Mucosa of gallbladder (tissue), 1 donor: Measurements from ENCODE around the gene MTHFS. TPM values are rescaled to one million over a fixed set of nuclear protein-coding genes. Genes with fewer than 3 reads are reported as not detected.

Experiments
- DNase-seq: peaks from one replicate; pipeline ENCODE4 v3.0.0-alpha.2; 2020; ENCODE audit warnings: low spot score
- total RNA-seq: library from RNA; stranded (reverse); gene quantifications from one replicate; pipeline ENCODE4 v1.2.1, GENCODE V29; 2021
- donor health status: DM: no; HTN: no; CAD: no.

MTHFS gene
- total RNA-seq, 1 donor from 2014 or later: 45.8 TPM

DNA sequence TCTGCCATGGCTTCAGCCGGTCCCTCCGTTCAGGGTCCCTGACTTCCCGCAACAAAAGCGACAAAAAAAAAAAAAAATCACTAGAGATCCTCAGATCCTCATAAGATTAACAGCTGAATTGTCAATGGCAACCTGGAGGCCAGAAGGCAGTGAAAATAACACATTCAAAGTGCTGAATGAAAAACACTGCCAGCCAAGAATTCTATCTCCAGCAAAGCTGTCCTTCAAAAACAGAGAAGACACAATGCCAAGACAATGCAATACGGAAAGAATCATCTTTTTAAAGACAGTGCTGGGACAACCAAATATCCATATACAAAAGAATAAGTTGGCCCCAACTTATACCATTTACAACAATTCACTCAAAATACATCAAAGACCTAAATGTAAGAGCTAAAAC, 21.6 kb downstream of the MTHFS start:
- DNase-seq: no peak

- DNase-seq: peak; percentile 77
Observed at GRCh38 chr15:79874242-79874641, 22.6 kb downstream of the MTHFS start.

DNA sequence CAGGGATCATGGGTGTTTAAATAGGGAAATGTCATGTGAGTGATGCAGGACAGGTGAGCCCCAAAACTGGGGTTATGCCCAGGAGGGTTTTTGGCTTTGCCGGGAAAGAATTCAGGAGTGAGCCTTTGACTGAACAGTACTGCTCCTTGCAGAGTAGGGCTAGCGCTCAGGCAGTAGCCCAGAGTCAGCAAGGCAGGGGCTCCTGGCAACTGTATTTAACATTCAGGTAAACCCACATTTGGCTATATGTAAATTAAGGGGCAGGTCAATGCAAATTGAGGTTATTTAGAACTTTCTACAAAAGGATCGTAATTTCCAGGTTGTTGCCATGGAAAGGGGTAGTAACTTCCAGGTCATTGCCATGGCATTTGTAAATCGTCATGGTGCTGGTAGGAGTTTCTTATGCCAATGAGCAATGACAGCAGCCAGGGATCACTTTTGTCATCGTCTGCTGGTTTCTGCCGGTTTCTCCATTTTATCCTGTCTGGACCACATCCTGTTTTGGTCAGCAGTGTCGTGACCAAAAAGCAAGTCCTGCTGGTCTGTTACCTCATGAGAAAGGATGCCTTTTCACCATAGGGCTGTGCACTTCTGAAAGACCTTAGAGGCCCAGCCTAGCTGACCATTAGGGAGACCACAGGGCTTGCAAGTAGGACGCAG, 24.3 kb downstream of the MTHFS start:
- no peak for DNase-seq

DNA sequence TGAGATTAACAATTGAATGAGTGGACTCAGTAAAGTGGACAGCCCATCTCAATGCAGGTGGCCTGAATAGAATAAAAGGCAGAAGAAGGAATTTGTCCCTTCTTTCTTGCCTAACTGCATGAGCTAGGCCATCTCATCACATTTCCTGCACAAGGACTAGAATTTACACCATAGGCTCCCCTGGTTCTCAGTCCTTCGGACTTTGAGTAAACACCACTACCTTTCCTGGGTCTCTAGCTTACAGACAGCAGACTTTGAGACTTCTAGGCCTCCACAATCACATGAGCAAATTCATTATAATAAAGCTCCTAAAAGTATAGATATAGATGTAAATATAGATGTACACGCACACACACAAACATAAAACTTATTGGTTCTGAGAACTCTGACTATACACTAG, 28.3 kb downstream of the MTHFS start:
- DNase-seq: no peak

GRCh38 chr15:79863886-79864285, 32.9 kb downstream of the MTHFS start:
- DNase-seq: no peak

GRCh38 chr15:79862191-79862590, 34.6 kb downstream of the MTHFS start:
- no peak for DNase-seq

DNA sequence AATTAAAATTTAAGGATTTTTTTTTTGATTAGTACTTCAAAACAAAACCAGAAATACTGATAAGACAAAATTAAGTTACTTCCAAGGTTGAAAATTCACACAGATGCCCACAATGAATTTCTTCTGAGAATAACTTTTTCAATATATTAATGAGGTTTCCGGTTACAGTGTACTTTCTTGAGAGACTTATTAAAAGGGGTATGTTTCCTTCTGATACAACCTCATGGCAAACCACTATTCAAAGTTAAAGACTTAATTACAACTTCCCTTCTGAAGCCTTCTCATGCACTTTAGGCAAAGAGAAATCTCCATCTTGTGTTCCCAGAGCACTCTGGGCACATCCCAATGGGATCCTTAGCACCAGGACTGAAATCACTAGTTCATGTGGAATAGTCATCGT, 36.2 kb downstream of the MTHFS start:
- DNase-seq: no peak

DNA sequence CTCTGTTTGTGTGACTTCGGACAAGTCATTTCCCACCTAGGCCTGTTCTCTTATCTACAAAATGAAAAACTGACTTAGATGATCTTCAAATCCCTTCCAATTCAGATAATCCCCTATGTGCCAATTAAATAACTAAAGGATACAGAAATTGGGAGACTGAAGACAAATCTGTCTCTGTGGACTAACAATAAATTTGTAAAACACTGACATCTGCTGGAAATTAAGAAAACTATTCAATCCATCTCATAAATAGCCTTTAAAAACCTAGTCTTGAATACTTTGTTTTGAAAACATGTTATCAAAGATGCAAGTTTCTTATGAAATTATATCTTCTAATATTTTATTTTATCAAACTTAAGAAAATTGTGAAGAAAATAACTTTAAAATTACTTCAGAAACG, 38.3 kb downstream of the MTHFS start:
- DNase-seq: no peak

GRCh38 chr15:79853492-79854328, 43.1 kb downstream of the MTHFS start:
- DNase-seq: peak; percentile 73

GRCh38 chr15:79849789-79850188, 47.0 kb downstream of the MTHFS start:
- no peak for DNase-seq

- no peak for DNase-seq
Observed at GRCh38 chr15:79846539-79846938, 50.3 kb downstream of the MTHFS start.

- no peak for DNase-seq
Observed at GRCh38 chr15:79844221-79844620, 52.6 kb downstream of the MTHFS start.

GRCh38 chr15:79837846-79838245, 59.0 kb downstream of the MTHFS start:
- no peak for DNase-seq

GRCh38 chr15:79834495-79834894, 62.3 kb downstream of the MTHFS start:
- DNase-seq: peak; percentile 24

GRCh38 chr15:79832367-79833120, 64.3 kb downstream of the MTHFS start:
- no peak for DNase-seq

DNA sequence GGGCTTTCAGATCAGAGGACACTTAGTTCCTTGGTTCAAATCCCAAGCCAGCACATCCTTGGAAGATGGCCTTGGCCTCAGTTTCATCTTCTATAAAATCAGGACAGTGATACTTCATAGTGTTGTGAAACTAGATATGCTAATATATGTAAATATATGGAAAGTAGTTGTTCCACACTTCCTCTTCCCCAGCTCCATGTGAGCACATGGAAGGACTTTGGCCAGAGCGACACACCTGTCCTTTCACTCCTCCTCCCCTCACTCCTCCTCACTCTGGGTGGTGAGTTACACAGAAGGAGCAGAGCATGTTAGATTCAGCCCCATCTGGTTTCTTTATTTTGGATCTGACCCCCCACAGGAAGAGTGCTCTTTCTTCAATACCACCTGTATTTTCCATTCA, 65.2 kb downstream of the MTHFS start:
- DNase-seq: no peak

DNA sequence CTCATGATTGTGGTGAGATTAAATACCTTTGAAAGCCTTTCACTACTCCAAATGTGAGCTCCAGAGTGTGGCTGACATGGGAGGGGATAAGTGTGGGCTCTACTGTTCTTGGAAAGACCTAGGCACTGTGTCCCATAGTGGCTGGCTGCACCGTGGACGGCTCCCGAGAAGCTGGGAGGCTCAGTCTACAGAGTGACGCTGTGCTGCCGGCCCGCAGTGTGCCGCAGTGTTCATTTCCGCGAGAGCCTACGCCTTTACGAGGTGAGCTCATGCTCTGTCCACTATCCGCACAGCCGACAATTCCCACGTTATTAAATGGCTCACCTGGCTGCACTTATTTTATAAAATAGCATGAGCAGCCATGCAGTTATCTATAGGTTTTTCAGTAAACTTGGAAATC, 66.9 kb downstream of the MTHFS start:
- DNase-seq: no peak

- DNase-seq: no peak
Observed at GRCh38 chr15:79828447-79828846, 68.4 kb downstream of the MTHFS start.

- DNase-seq: no peak
Observed at GRCh38 chr15:79826800-79827199, 70.0 kb downstream of the MTHFS start.

DNA sequence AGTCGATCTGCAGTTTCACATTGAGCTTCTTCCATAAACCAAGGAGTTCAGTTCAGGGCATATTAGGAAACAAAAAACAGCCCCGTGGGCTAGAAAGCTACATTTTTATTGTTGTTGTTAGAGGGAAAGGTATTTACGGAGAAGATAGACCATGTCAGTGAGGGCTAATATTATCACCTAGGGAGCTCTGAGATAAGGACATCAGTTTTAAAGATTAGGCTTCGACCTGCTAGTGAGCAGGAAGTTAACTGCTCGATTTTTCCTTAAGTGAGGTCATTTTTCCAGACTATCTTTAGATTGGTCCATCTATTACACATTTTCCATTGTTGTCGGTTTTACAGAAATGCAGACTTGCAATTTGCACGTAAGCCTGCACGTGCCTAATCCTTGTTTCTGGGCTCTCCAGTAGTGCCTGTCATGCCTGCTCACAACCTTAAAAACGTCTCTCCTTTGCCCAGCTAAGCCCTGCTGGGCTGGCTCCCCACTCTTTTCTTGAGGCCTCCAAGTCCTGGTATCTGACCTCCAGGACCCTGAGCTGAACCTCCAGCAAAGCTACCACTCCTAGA, 72.6 kb downstream of the MTHFS start:
- DNase-seq: no peak

- no peak for DNase-seq
Observed at GRCh38 chr15:79820820-79821219, 76.0 kb downstream of the MTHFS start.

GRCh38 chr15:79820176-79820575, 76.6 kb downstream of the MTHFS start:
- no peak for DNase-seq
